Cardiac muscle cell (in vitro differentiated cells and primary cell): ENCODE results near the gene BAZ2B. TPM values are rescaled to one million over a fixed set of nuclear protein-coding genes. Genes with fewer than 3 reads are reported as not detected.

ENCODE experiments used
- DNase-seq, 2 donors: peaks; one replicate each; pipeline versions ENCODE4 v3.0.0 to v3.0.0-alpha.2; 2010 to 2017; ENCODE audit warnings: low read depth in 1 of 2, low spot score in 1 of 2
- H3K27ac ChIP-seq: fragments of 200-600 bp; sonication (generic); 2 replicates; pipeline ENCODE4 v1.5.1; 2016
- H3K27me3 ChIP-seq: fragments of 200-600 bp; sonication (generic); 2 replicates; pipeline ENCODE4 v1.6.0; 2016; ENCODE audit warnings: control low read depth
- H3K36me3 ChIP-seq: fragments of 200-600 bp; sonication (generic); 2 replicates; pipeline ENCODE4 v1.5.1; 2016; ENCODE audit warnings: control low read depth
- H3K4me1 ChIP-seq: fragments of 200-600 bp; sonication (generic); 2 replicates; pipeline ENCODE4 v1.8.1; 2017; ENCODE audit warnings: low read depth, mild to moderate bottlenecking, mixed run types
- H3K4me3 ChIP-seq: fragments of 200-600 bp; sonication (generic); 2 replicates; pipeline ENCODE4 v1.5.1; 2016; ENCODE audit warnings: mild to moderate bottlenecking
- H3K9me3 ChIP-seq: fragments of 200-600 bp; sonication (generic); 2 replicates; pipeline ENCODE4 v1.5.1; 2017; ENCODE audit warnings: low read depth, mild to moderate bottlenecking, control low read depth
- CTCF ChIP-seq: IDR thresholded peaks from 2 replicates; pipeline ENCODE4 v1.5.1; 2012; ENCODE audit warnings: low read depth, mild to moderate bottlenecking, low read length
- polyA plus RNA-seq: library from polyadenylated mRNA; unstranded; fragments of >200 nt; fragmentation: Nextera tagmentation; extraction: Ambion mirVana; gene quantifications from 2 replicates; pipeline ENCODE4 v1.2.1, GENCODE V29; 2016
- total RNA-seq: library from RNA; depleted of rRNA; stranded (reverse); fragments of >200 nt; gene quantifications from 2 replicates; pipeline ENCODE4 v1.2.3, GENCODE V29; 2016

BAZ2B gene
- total and polyA plus RNA-seq, 2 experiments from 2014 or later = 62.1 to 103 TPM

GRCh38 chr2:159381574-159381973 is 234.8 kb downstream of the BAZ2B start:
- Histone ChIP-seq H3K27ac (no peak overlapping the region), H3K9me3 (no peaks in the 10 kb centered on the region), H3K4me3 (no peak overlapping the region), H3K4me1 (peaks cover 7% of the 10 kb centered on the region), H3K27me3 (no peaks in the 10 kb centered on the region), H3K36me3 (peaks cover 43% of the 10 kb centered on the region)
- TF ChIP-seq CTCF = no peak
- no peak for DNase-seq

- no peak for TF ChIP-seq CTCF
- Histone ChIP-seq H3K4me1 (no peaks in the 10 kb centered on the region), H3K9me3 (no peaks in the 10 kb centered on the region), H3K36me3 (peaks cover 39% of the 10 kb centered on the region), H3K27me3 (no peaks in the 10 kb centered on the region), H3K27ac (no peak overlapping the region), H3K4me3 (no peak overlapping the region)
- DNase-seq = no peak
These were observed 235.6 kb downstream of the BAZ2B start for GRCh38 chr2:159380685-159381239.

- H3K4me1 ChIP-seq = no peaks in the 10 kb centered on the region
- H3K36me3 ChIP-seq = peaks cover 31% of the 10 kb centered on the region
- no peak for DNase-seq
- TF ChIP-seq CTCF = no peak
- H3K4me3 ChIP-seq = no peak overlapping the region
- no peak overlapping the region for H3K27ac ChIP-seq
- no peaks in the 10 kb centered on the region for H3K27me3 ChIP-seq
- H3K9me3 ChIP-seq = no peaks in the 10 kb centered on the region
These were observed 237.2 kb downstream of the BAZ2B start for GRCh38 chr2:159379181-159379580.

GRCh38 chr2:159375241-159375640 is 241.1 kb downstream of the BAZ2B start:
- no peaks in the 10 kb centered on the region for H3K9me3 ChIP-seq
- H3K27ac ChIP-seq = no peak overlapping the region
- H3K27me3 ChIP-seq = no peaks in the 10 kb centered on the region
- peaks cover 44% of the 10 kb centered on the region for H3K36me3 ChIP-seq
- no peak for TF ChIP-seq CTCF
- DNase-seq = no peak
- H3K4me1 ChIP-seq = no peaks in the 10 kb centered on the region
- H3K4me3 ChIP-seq = no peak overlapping the region

- no peak overlapping the region for H3K27ac ChIP-seq
- no peak for TF ChIP-seq CTCF
- no peak for DNase-seq
- no peaks in the 10 kb centered on the region for H3K9me3 ChIP-seq
- peaks cover 54% of the 10 kb centered on the region for H3K36me3 ChIP-seq
- H3K27me3 ChIP-seq = no peaks in the 10 kb centered on the region
- H3K4me1 ChIP-seq = no peaks in the 10 kb centered on the region
- no peak overlapping the region for H3K4me3 ChIP-seq
These were observed 244.8 kb downstream of the BAZ2B start for GRCh38 chr2:159371506-159371905.

GRCh38 chr2:159366538-159366937 is 249.8 kb downstream of the BAZ2B start:
- Histone ChIP-seq H3K4me1 (no peaks in the 10 kb centered on the region), H3K36me3 (peaks cover 39% of the 10 kb centered on the region), H3K4me3 (no peak overlapping the region), H3K27ac (no peak overlapping the region), H3K27me3 (no peaks in the 10 kb centered on the region), H3K9me3 (no peaks in the 10 kb centered on the region)
- DNase-seq = no peak
- TF ChIP-seq CTCF = no peak
